Mammary epithelial cell (primary cell): Measurements from ENCODE around the gene WDR59.

Experiments
- CTCF ChIP-seq, 2 donors: IDR thresholded peaks in 1 of 2; conservative IDR thresholded peaks in 1 of 2; 2 replicates each; pipeline ENCODE4 v1.5.1; 2011 to 2012; ENCODE audit warnings: inconsistent platforms in 2 of 2, low read length in 2 of 2, mild to moderate bottlenecking in 2 of 2, control low read depth in 1 of 2, low read depth in 1 of 2; ENCODE audit not compliant: insufficient read depth in 1 of 2; ENCODE audit errors: extremely low read depth in 1 of 2
- EZH2 ChIP-seq: IDR thresholded peaks from 2 replicates; pipeline ENCODE4 v1.6.1; 2012; ENCODE audit warnings: low read length, inconsistent platforms, borderline replicate concordance

GRCh38 chr16:74903901-74904678 is 80.8 kb downstream of the WDR59 start:
- no peak for TF ChIP-seq EZH2
- TF ChIP-seq CTCF (conservative IDR thresholded peaks at IDR 0.05 in 1 of 2, IDR thresholded peaks at IDR 0.05 in 1 of 2; ENCODE audit: extremely low read depth in 1 of 2, insufficient read depth in 1 of 2, low read depth in 1 of 2, low read length in 2 of 2) = no peak
